ENCODE results near the gene MROH7. TPM values are rescaled to one million over a fixed set of nuclear protein-coding genes. Genes with fewer than 3 reads are reported as not detected.

The MROH7 gene
- total RNA-seq, 1 experiment from 2014 or later = not detected

DNA sequence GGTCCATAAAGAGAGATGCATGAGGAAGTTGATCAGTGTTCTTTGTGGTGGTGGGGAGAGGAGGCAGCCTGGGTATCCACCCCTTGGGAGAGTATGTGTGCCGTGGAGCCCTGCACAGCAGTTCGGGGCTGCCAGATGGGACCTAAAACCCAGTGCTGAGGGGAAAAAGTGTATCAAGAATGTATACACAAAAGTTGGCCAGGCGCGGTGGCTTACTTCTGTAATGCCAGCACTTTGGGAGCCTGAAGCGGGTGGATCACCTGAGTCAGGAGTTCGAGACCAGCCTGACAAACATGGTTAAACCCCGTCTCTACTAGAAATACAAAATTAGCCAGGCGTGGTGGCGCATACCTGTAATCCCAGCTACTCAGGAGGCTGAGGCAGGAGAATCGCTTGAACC lies 70.0 kb downstream of the MROH7 start:
- TF ChIP-seq, protein P1, sequence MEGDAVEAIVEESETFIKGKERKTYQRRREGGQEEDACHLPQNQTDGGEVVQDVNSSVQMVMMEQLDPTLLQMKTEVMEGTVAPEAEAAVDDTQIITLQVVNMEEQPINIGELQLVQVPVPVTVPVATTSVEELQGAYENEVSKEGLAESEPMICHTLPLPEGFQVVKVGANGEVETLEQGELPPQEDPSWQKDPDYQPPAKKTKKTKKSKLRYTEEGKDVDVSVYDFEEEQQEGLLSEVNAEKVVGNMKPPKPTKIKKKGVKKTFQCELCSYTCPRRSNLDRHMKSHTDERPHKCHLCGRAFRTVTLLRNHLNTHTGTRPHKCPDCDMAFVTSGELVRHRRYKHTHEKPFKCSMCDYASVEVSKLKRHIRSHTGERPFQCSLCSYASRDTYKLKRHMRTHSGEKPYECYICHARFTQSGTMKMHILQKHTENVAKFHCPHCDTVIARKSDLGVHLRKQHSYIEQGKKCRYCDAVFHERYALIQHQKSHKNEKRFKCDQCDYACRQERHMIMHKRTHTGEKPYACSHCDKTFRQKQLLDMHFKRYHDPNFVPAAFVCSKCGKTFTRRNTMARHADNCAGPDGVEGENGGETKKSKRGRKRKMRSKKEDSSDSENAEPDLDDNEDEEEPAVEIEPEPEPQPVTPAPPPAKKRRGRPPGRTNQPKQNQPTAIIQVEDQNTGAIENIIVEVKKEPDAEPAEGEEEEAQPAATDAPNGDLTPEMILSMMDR (IDR thresholded peaks at IDR 0.05; ENCODE audit: unreplicated experiment) = no peak
- DNase-seq (ENCODE audit: unreplicated experiment) = no peak
- BruUV-seq (replicated peaks) = no TSS peak
- no peak overlapping the region for H3K27ac Mint-ChIP-seq (ENCODE audit: low read depth, unreplicated experiment)
- intact Hi-C loops (cut with micrococcal nuclease) = no loop called here
- H3K36me3 Mint-ChIP-seq (ENCODE audit: insufficient read depth, unreplicated experiment) = peaks cover 6% of the 10 kb centered on the region
- H3K9me3 Mint-ChIP-seq (ENCODE audit: unreplicated experiment) = no peaks in the 10 kb centered on the region
- peaks cover 7% of the 10 kb centered on the region for H3K4me1 Mint-ChIP-seq (ENCODE audit: insufficient read depth, unreplicated experiment)
- CTCF ChIA-PET = no interaction called here
- POLR2A ChIA-PET = no interaction called here
- peaks cover 43% of the 10 kb centered on the region for H3K27me3 Mint-ChIP-seq (ENCODE audit: insufficient read depth, unreplicated experiment)
- H3K4me3 Mint-ChIP-seq (ENCODE audit: unreplicated experiment) = no peak overlapping the region

DNA sequence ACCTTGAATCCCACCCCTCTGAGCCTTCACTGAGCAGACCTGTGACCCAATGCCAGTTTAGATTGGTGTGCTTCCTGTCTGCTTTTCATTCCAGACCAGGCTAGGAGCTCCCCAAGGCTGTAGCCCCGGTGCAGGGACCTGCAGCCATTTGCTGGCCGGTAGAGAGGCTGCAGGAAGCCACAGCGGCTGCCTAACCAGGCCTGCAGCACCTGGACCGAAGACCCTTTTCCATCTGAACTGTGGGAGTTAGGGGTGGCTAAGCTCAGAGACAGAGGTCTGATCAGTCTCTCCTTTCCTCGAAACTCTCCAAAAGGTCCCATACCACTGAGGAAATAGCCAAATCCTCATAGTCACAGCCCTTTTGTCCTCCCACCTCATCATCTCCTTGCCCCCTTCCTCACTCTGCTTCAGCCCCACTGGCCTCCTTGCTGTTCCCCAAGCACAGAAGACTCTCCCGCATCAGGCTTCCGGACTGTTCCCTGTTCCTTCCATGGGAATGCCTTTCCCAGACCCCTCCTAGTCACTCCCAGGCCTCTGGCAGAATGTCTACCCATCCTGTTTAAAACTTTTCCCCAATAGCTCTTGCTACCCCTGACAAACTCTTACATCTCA lies 73.4 kb downstream of the MROH7 start:
- no TSS peak for BruUV-seq (replicated peaks)
- Mint-ChIP-seq H3K27me3 (ENCODE audit: insufficient read depth, unreplicated experiment) (peaks cover 18% of the 10 kb centered on the region), H3K27ac (ENCODE audit: low read depth, unreplicated experiment) (peak overlapping the region; percentile 94), H3K9me3 (ENCODE audit: unreplicated experiment) (no peaks in the 10 kb centered on the region), H3K4me1 (ENCODE audit: insufficient read depth, unreplicated experiment) (peaks cover 7% of the 10 kb centered on the region), H3K4me3 (ENCODE audit: unreplicated experiment) (peak overlapping the region; percentile 87), H3K36me3 (ENCODE audit: insufficient read depth, unreplicated experiment) (peaks cover 34% of the 10 kb centered on the region)
- CTCF ChIA-PET = interaction anchor here (0.7 to 2.0 kb wide), 4 partner anchors 17 to 174 kb away, joined by 3 to 6 read pairs (median 3); partner anchors contain the start of gene TTC22
- intact Hi-C loops (cut with micrococcal nuclease) = loop anchor here (1.0 to 5.0 kb wide), 2 partner anchors 49 to 87 kb away; partner anchors contain the start of genes PARS2 and TTC22
- POLR2A ChIA-PET = interaction anchor here (0.6 to 3.0 kb wide), 8 partner anchors 25 to 1388 kb away, joined by 3 to 20 read pairs (median 5); partner anchors contain the start of genes PARS2, TCEANC2, TMEM59 and TTC22
- TF ChIP-seq, protein P1 (IDR thresholded peaks at IDR 0.05; ENCODE audit: unreplicated experiment) = no peak
- no peak for DNase-seq (ENCODE audit: unreplicated experiment)

DNA sequence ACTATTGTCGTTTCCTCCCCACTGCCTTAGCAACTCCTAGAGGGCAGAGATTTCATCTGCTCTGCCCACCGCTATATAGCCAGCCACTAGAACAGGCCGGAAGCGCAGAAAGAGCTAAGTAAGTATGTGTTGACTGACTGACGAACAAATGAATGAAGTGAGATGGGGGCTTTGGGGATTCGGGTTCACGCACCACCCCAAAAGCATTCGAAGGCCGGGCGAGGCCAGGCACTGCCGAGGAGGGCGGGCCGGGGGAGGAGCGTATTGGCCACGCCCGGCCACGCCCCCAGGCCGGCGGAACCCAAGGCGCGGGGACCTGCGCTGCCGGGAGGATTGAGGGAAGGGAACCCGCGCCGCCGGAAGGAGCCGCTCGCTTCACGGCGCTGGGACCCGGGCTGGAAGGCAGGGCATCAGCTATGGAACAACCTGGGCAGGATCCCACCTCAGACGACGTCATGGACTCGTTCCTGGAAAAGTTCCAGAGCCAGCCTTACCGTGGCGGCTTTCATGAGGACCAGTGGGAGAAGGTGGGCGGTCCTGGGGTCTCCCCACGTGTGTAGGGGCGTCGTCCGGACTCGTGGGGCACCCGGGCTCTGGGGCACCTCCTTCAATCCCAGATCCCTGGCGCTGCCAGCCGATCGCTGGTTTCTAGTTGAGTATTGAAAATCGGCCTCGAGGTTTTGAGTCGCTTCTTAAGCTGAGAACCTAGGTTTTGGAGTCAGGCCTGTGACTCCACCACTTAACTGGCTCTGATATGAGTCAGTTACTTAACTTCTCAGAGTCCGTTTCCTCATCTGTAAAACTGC lies 74.1 kb downstream of the MROH7 start, which contains the start of gene TTC4:
Gene TTC4, plus strand, starts transcription at position 369 of the 806 bp plus-strand sequence. Its CDS starts 48 bp downstream, at position 417.
- intact Hi-C loops (cut with micrococcal nuclease) = loop anchor here (1.0 to 5.0 kb wide), 2 partner anchors 49 to 87 kb away; partner anchors contain the start of genes PARS2 and TTC22
- ChIA-PET CTCF (interaction anchor here (0.6 to 2.0 kb wide), 5 partner anchors 16 to 294 kb away, joined by 3 to 6 read pairs (median 3); partner anchors contain the start of gene TTC22), POLR2A (interaction anchor here (0.7 to 3.0 kb wide), 13 partner anchors 9 to 1389 kb away, joined by 3 to 20 read pairs (median 4); partner anchors contain the start of genes PARS2, TCEANC2, TMEM59 and TTC22)
- Mint-ChIP-seq H3K4me1 (ENCODE audit: insufficient read depth, unreplicated experiment) (peaks cover 7% of the 10 kb centered on the region), H3K9me3 (ENCODE audit: unreplicated experiment) (no peaks in the 10 kb centered on the region), H3K36me3 (ENCODE audit: insufficient read depth, unreplicated experiment) (peaks cover 42% of the 10 kb centered on the region), H3K27me3 (ENCODE audit: insufficient read depth, unreplicated experiment) (peaks cover 18% of the 10 kb centered on the region), H3K4me3 (ENCODE audit: unreplicated experiment) (peak within 1 kb of the TSS; percentile 87), H3K27ac (ENCODE audit: low read depth, unreplicated experiment) (peak within 1 kb of the TSS; percentile 94)
- TF ChIP-seq, protein P1 (IDR thresholded peaks at IDR 0.05; ENCODE audit: unreplicated experiment) = no peak
- BruUV-seq (replicated peaks) = TSS peak; percentile 75
- peak; percentile 85 for DNase-seq (ENCODE audit: unreplicated experiment)
